ENCODE measurements around the gene CTDP1.

CTDP1 gene

GRCh38 chr18:79770826-79771225 lies 91.2 kb downstream of the CTDP1 start:
- DNase-seq = no peak

- DNase-seq = no peak
Observed at GRCh38 chr18:79771446-79772107, 92.0 kb downstream of the CTDP1 start.

GRCh38 chr18:79772108-79772864 lies 92.7 kb downstream of the CTDP1 start:
- no peak for DNase-seq

- DNase-seq = no peak
Observed at GRCh38 chr18:79772865-79773696, 93.5 kb downstream of the CTDP1 start.

GRCh38 chr18:79774111-79774510 lies 94.5 kb downstream of the CTDP1 start:
- DNase-seq = no peak

- DNase-seq = no peak
Observed at GRCh38 chr18:79775441-79776221, 96.0 kb downstream of the CTDP1 start.

GRCh38 chr18:79776674-79777073 lies 97.1 kb downstream of the CTDP1 start:
- DNase-seq = no peak

GRCh38 chr18:79778291-79778791 lies 98.7 kb downstream of the CTDP1 start:
- DNase-seq = no peak

- no peak for DNase-seq
Observed at GRCh38 chr18:79779021-79779699, 99.6 kb downstream of the CTDP1 start.

GRCh38 chr18:79779700-79780190 lies 100.1 kb downstream of the CTDP1 start:
- DNase-seq = no peak

- no peak for DNase-seq
Observed at GRCh38 chr18:79780547-79780946, 100.9 kb downstream of the CTDP1 start.

GRCh38 chr18:79781331-79781941 lies 101.8 kb downstream of the CTDP1 start:
- DNase-seq = no peak

GRCh38 chr18:79782566-79783308 lies 103.1 kb downstream of the CTDP1 start:
- no peak for DNase-seq

- no peak for DNase-seq
Observed at GRCh38 chr18:79784071-79784913, 104.7 kb downstream of the CTDP1 start.

- no peak for DNase-seq
Observed at GRCh38 chr18:79784965-79785770, 105.6 kb downstream of the CTDP1 start.

- no peak for DNase-seq
Observed at GRCh38 chr18:79785831-79786230, 106.2 kb downstream of the CTDP1 start.

GRCh38 chr18:79786304-79786703 lies 106.7 kb downstream of the CTDP1 start:
- no peak for DNase-seq

GRCh38 chr18:79786786-79787526 lies 107.4 kb downstream of the CTDP1 start:
- no peak for DNase-seq
